HepG2 (cell line): ENCODE measurements around the gene CAV3. TPM values are rescaled to one million over a fixed set of nuclear protein-coding genes. Genes with fewer than 3 reads are reported as not detected.

ENCODE experiments used
- ATAC-seq: fragments of 200-7000 bp; cut with Tn5 transposase; 3 replicates; pipeline ENCODE4 v1.9.1; 2020; ENCODE audit warnings: mild to moderate bottlenecking, moderate library complexity
- BruUV-seq: library from RNA; stranded (reverse); fragments of 400-500 nt; replicated peaks from 2 replicates; lab custom pipeline; 2021; lab: Mats Ljungman, UMichigan
- CTCF ChIA-PET: fragments of 300-600 bp; formaldehyde crosslinking; extraction: SDS; loops from one replicate; lab custom pipeline; 2021; ENCODE audit warnings: low total read pairs, inconsistent platforms, low intra/inter-chr PET ratio; lab: Yijun Ruan, JAX
- POLR2A ChIA-PET: fragments of 350-600 bp; sonication (Branson Sonifier 250); formaldehyde crosslinking; loops from one replicate; lab custom pipeline; 2020; ENCODE audit warnings: antibody characterized with exemption, inconsistent platforms; lab: Yijun Ruan, JAX
- DNase-seq: peaks from one replicate; pipeline ENCODE4 v3.0.0-alpha.2; 2015; ENCODE audit warnings: low spot score
- FAIRE-seq: peaks from 3 replicates; lab custom pipeline; 2011; peaks lifted over from hg19 to GRCh38; lab: Jason Lieb, UNC
- H2AFZ ChIP-seq: one replicate; pipeline ENCODE4 v1.6.1; 2011; ENCODE audit warnings: low read length, inconsistent platforms
- H3K27ac ChIP-seq: fragments of 300-600 bp; 3 replicates; pipeline ENCODE4 v1.8.0; 2011; ENCODE audit warnings: mixed run types, mild to moderate bottlenecking, mixed read lengths, low read length, inconsistent platforms; ENCODE audit not compliant: insufficient read depth; ENCODE audit errors: extremely low read length
- H3K27me3 ChIP-seq, 2 experiments: fragments of 200-600 bp in 1 of 2; 2 replicates in 1 of 2; 3 replicates in 1 of 2; pipeline versions ENCODE4 v1.6.0 to v1.8.0; 2011; ENCODE audit warnings: low read length in 2 of 2, mild to moderate bottlenecking in 2 of 2, moderate library complexity in 2 of 2, inconsistent platforms in 1 of 2; ENCODE audit not compliant: insufficient read depth in 2 of 2, control insufficient read depth in 1 of 2
- H3K36me3 ChIP-seq, 2 experiments: fragments of 200-600 bp in 1 of 2; replicated peaks in 1 of 2; 2 replicates in 1 of 2; 3 replicates in 1 of 2; pipeline versions ENCODE4 v1.5.1 to v1.8.0; 2011; ENCODE audit warnings: low read length in 2 of 2, inconsistent platforms in 1 of 2; ENCODE audit not compliant: insufficient read depth in 2 of 2, control insufficient read depth in 1 of 2
- H3K4me1 ChIP-seq: 2 replicates; pipeline ENCODE4 v1.5.1; 2012; ENCODE audit warnings: low read length, inconsistent platforms; ENCODE audit not compliant: insufficient read depth
- H3K4me2 ChIP-seq: 2 replicates; pipeline ENCODE4 v1.6.0; 2011; ENCODE audit warnings: low read depth, low read length, inconsistent platforms
- H3K4me3 ChIP-seq, 3 experiments: fragments of 200-600 bp in 1 of 3; sonication (generic), shearing (Covaris generic) in 1 of 3; replicated peaks in 1 of 3; 2 replicates each; pipeline ENCODE4 v1.5.1; 2011 to 2016; ENCODE audit warnings: low read length in 3 of 3, inconsistent platforms in 2 of 3, low read depth in 2 of 3, mild to moderate bottlenecking in 2 of 3, control low read depth in 1 of 3, mixed read lengths in 1 of 3; ENCODE audit not compliant: insufficient read depth in 1 of 3
- H3K79me2 ChIP-seq: one replicate; pipeline ENCODE4 v1.6.1; 2011; ENCODE audit warnings: low read length, inconsistent platforms; ENCODE audit not compliant: insufficient read depth
- H3K9ac ChIP-seq: 2 replicates; pipeline ENCODE4 v1.6.0; 2011; ENCODE audit warnings: mild to moderate bottlenecking, low read depth, low read length, inconsistent platforms; ENCODE audit not compliant: insufficient read depth
- H3K9me3 ChIP-seq: 2 replicates; pipeline ENCODE4 v1.5.1; 2012; ENCODE audit warnings: mild to moderate bottlenecking, low read length
- H4K20me1 ChIP-seq: 2 replicates; pipeline ENCODE4 v1.6.0; 2011; ENCODE audit warnings: inconsistent platforms, mild to moderate bottlenecking, low read length, moderate library complexity; ENCODE audit not compliant: insufficient read depth
- DBP ChIP-seq: sonication (generic); formaldehyde crosslinking; IDR thresholded peaks from 2 replicates; pipeline ENCODE4 v1.4.0; 2020; ENCODE audit warnings: missing genetic modification reagents; ENCODE audit errors: not compliant biosample characterization
- FOSL1 ChIP-seq: sonication (generic); formaldehyde crosslinking; IDR thresholded peaks from 2 replicates; pipeline ENCODE4 v1.9.0; 2021; ENCODE audit warnings: missing genetic modification reagents, borderline replicate concordance
- KLF16 ChIP-seq, 2 experiments: sonication (generic) in 1 of 2; formaldehyde crosslinking in 1 of 2; IDR thresholded peaks; 2 replicates each; pipeline versions ENCODE4 v1.6.1 to v1.8.0; 2016 to 2023; ENCODE audit warnings: missing genetic modification reagents in 2 of 2, missing compliant biosample characterization in 1 of 2
- PATZ1 ChIP-seq: sonication (generic); formaldehyde crosslinking; IDR thresholded peaks from 2 replicates; pipeline ENCODE4 v1.4.0; 2020; ENCODE audit warnings: missing genetic modification reagents
- ZBTB43 ChIP-seq: sonication (generic); formaldehyde crosslinking; conservative IDR thresholded peaks from 2 replicates; pipeline ENCODE4 v1.4.0; 2020; ENCODE audit warnings: missing genetic modification reagents
- ZNF251 ChIP-seq: sonication (generic); formaldehyde crosslinking; IDR thresholded peaks from 2 replicates; pipeline ENCODE4 v1.9.0; 2021; ENCODE audit warnings: mild to moderate bottlenecking, missing genetic modification reagents
- ZNF704 ChIP-seq: sonication (generic); formaldehyde crosslinking; IDR thresholded peaks from 2 replicates; pipeline ENCODE4 v1.8.1; 2023; ENCODE audit warnings: mild to moderate bottlenecking, inconsistent platforms, moderate library complexity, missing genetic modification reagents, borderline replicate concordance
- ZNF724P ChIP-seq: sonication (generic); formaldehyde crosslinking; IDR thresholded peaks from 2 replicates; pipeline ENCODE4 v1.8.0; 2022; ENCODE audit warnings: missing genetic modification reagents, borderline replicate concordance
- ZNF883 ChIP-seq: sonication (generic); formaldehyde crosslinking; IDR thresholded peaks from 2 replicates; pipeline ENCODE4 v1.5.1; 2020; ENCODE audit warnings: mild to moderate bottlenecking, missing genetic modification reagents; ENCODE audit errors: not compliant biosample characterization
- WGBS: methylation state at CpG from one replicate; pipeline ENCODE4 v1.1.6; 2017; ENCODE audit warnings: low lambda C conversion rate; 5-methylcytosine and 5-hydroxymethylcytosine counted together
- in situ Hi-C: cut with HindIII; loops from 2 replicates; pipeline ENCODE4 v1.10.0; 2017; ENCODE audit warnings: low pct_unique_long_range_greater_than_20kb; ENCODE audit not compliant: extremely low pct_ligation_motif_present
- intact Hi-C: fragments of 100-400 bp; cut with micrococcal nuclease; formaldehyde crosslinking; loops from one replicate; pipeline ENCODE4 v1.10.0; 2022; ENCODE audit not compliant: unreplicated experiment
- polyA plus RNA-seq, 8 experiments: library from polyadenylated mRNA; depleted of rRNA in 3 of 8; stranded (reverse) in 7 of 8; unstranded in 1 of 8; fragments of >200 nt; fragmentation: Illumina TruSeq in 4 of 8; extraction: Trizol in 4 of 8; gene quantifications; 2 replicates each; pipeline versions ENCODE4 v1.2.1 to v1.2.3, GENCODE V29; 2011 to 2016; ENCODE audit warnings: low read depth in 4 of 8, missing spikeins in 1 of 8, mixed read lengths in 1 of 8; ENCODE audit not compliant: insufficient read depth in 1 of 8
- total RNA-seq, 5 experiments: library from RNA; depleted of rRNA; stranded (reverse); fragments of >200 nt; fragmentation: Illumina TruSeq; extraction: Trizol; gene quantifications; 2 replicates each; pipeline ENCODE4 v1.2.3, GENCODE V29; 2016; ENCODE audit warnings: low read depth in 1 of 5

Gene CAV3
- total and polyA plus RNA-seq, 2 of the 13 experiments (the other 11 are each of a cell fraction or from before 2014, with no cell fraction given) = not detected

- ATAC-seq = no peak
- Histone ChIP-seq H3K9me3 (no peaks in the 10 kb centered on the region), H2AFZ (no peak overlapping the region), H3K4me3 (no peak overlapping the region), H3K4me1 (peaks cover 18% of the 10 kb centered on the region), H3K79me2 (no peaks in the 10 kb centered on the region), H3K9ac (no peak overlapping the region), H4K20me1 (no peaks in the 10 kb centered on the region), H3K36me3 (no peaks in the 10 kb centered on the region), H3K27ac (no peak overlapping the region), H3K27me3 (peaks cover 0 to 15% of the 10 kb centered on the region in 2 experiments; a peak in 2 of 5 replicates), H3K4me2 (no peak overlapping the region)
- intact Hi-C loops (no loop called here), in situ Hi-C loops (no loop called here)
- FAIRE-seq = no peak
- no TSS peak for BruUV-seq
- WGBS = 80% methylated on average over 1 of the region's 5 CpGs
- CTCF ChIA-PET = no interaction called here
- TF ChIP-seq KLF16 (CRISPR knock-in tag; IDR thresholded peaks at IDR 0.05) = no peak
- TF ChIP-seq FOSL1 = no peak
- TF ChIP-seq ZNF724P = no peak
- no peak for TF ChIP-seq ZBTB43 (CRISPR knock-in tag)
- no peak for TF ChIP-seq PATZ1
- TF ChIP-seq ZNF251 (CRISPR knock-in tag) = no peak
- no peak for TF ChIP-seq ZNF883
- no peak for TF ChIP-seq DBP
- TF ChIP-seq ZNF704 (CRISPR knock-in tag) = no peak
- POLR2A ChIA-PET = no interaction called here
- DNase-seq = no peak
These were observed 26.5 kb downstream of the CAV3 start for GRCh38 chr3:8760091-8760490.
